WTC11 (cell line): ENCODE results near the gene ATP5ME. TPM values are rescaled to one million over a fixed set of nuclear protein-coding genes. Genes with fewer than 3 reads are reported as not detected.
"Not testable (repeated sequence)": the region's sequence is repeated elsewhere in the genome, so short reads cannot be mapped to it uniquely, and the experiment has no call there.

ENCODE experiments used
- ATAC-seq: fragments of 200-7000 bp; cut with Tn5 transposase; 2 replicates; pipeline ENCODE4 v1.10.0; 2021; ENCODE audit warnings: mild to moderate bottlenecking, moderate library complexity
- CTCF ChIA-PET: fragments of 300-600 bp; sonication (Branson Sonifier 250); formaldehyde crosslinking; loops from one replicate; lab custom pipeline; 2021; ENCODE audit warnings: antibody characterized with exemption; lab: Charles Lee
- POLR2A ChIA-PET: fragments of 350-600 bp; sonication (Branson Sonifier 250); formaldehyde crosslinking; loops from one replicate; lab custom pipeline; 2021; ENCODE audit warnings: antibody characterized with exemption; lab: Charles Lee
- DNase-seq: peaks from one replicate; pipeline ENCODE4 v3.0.0; 2021; ENCODE audit warnings: low spot score
- H3K27ac Mint-ChIP-seq: 2 replicates; pipeline ENCODE4 v1.8.0; 2021; ENCODE audit warnings: mixed read lengths
- H3K27me3 Mint-ChIP-seq: 2 replicates; pipeline ENCODE4 v1.8.0; 2021; ENCODE audit warnings: low read depth, mild to moderate bottlenecking, moderate library complexity, mixed read lengths
- H3K36me3 Mint-ChIP-seq: 2 replicates; pipeline ENCODE4 v1.8.0; 2021; ENCODE audit warnings: mixed read lengths
- H3K4me1 Mint-ChIP-seq: 2 replicates; pipeline ENCODE4 v1.8.0; 2022; ENCODE audit warnings: mixed read lengths
- H3K4me3 Mint-ChIP-seq: 2 replicates; pipeline ENCODE4 v1.8.0; 2021; ENCODE audit warnings: mild to moderate bottlenecking, moderate library complexity, mixed read lengths
- H3K9me3 Mint-ChIP-seq: 2 replicates; pipeline ENCODE4 v1.8.0; 2021; ENCODE audit warnings: mixed read lengths
- E2F5 ChIP-seq: sonication (generic); formaldehyde crosslinking; IDR thresholded peaks from 2 replicates; pipeline ENCODE4 v1.8.1; 2022; ENCODE audit warnings: mild to moderate bottlenecking, moderate library complexity, missing genetic modification reagents
- ESRRA ChIP-seq: sonication (generic); formaldehyde crosslinking; IDR thresholded peaks from 2 replicates; pipeline ENCODE4 v1.8.1; 2022; ENCODE audit warnings: mild to moderate bottlenecking, missing genetic modification reagents, borderline replicate concordance
- FOXJ3 ChIP-seq: sonication (generic); formaldehyde crosslinking; IDR thresholded peaks from 2 replicates; pipeline ENCODE4 v1.9.0; 2021; ENCODE audit warnings: missing genetic modification reagents, mild to moderate bottlenecking, borderline replicate concordance
- FOXP4 ChIP-seq: sonication (generic); formaldehyde crosslinking; IDR thresholded peaks from 2 replicates; pipeline ENCODE4 v1.8.0; 2022; ENCODE audit warnings: mild to moderate bottlenecking, missing genetic modification reagents
- MAX ChIP-seq: sonication (generic); formaldehyde crosslinking; IDR thresholded peaks from 2 replicates; pipeline ENCODE4 v1.8.0; 2022; ENCODE audit warnings: mild to moderate bottlenecking, missing genetic modification reagents
- MLX ChIP-seq: sonication (generic); formaldehyde crosslinking; IDR thresholded peaks from 2 replicates; pipeline ENCODE4 v1.8.1; 2023; ENCODE audit warnings: mild to moderate bottlenecking, missing genetic modification reagents, moderate library complexity
- NFE2L1 ChIP-seq: sonication (generic); formaldehyde crosslinking; IDR thresholded peaks from 2 replicates; pipeline ENCODE4 v1.8.1; 2023; ENCODE audit warnings: missing genetic modification reagents
- NR3C1 ChIP-seq: sonication (generic); formaldehyde crosslinking; conservative IDR thresholded peaks from 2 replicates; pipeline ENCODE4 v1.8.1; 2023; ENCODE audit warnings: low read depth, mild to moderate bottlenecking, missing genetic modification reagents
- PRDM15 ChIP-seq: sonication (generic); formaldehyde crosslinking; IDR thresholded peaks from 2 replicates; pipeline ENCODE4 v1.8.0; 2022; ENCODE audit warnings: missing genetic modification reagents
- TEAD4 ChIP-seq: sonication (generic); formaldehyde crosslinking; IDR thresholded peaks from 2 replicates; pipeline ENCODE4 v1.8.0; 2022; ENCODE audit warnings: mild to moderate bottlenecking, missing genetic modification reagents
- ZNF263 ChIP-seq: sonication (generic); formaldehyde crosslinking; IDR thresholded peaks from 2 replicates; pipeline ENCODE4 v1.8.1; 2022; ENCODE audit warnings: low read depth, mild to moderate bottlenecking, moderate library complexity, missing genetic modification reagents
- ZNF416 ChIP-seq: fragments of 250-450 bp; sonication (Bioruptor Pico); IDR thresholded peaks from 2 replicates; pipeline ENCODE4 v1.9.0; 2021; ENCODE audit warnings: mild to moderate bottlenecking, inconsistent platforms
- ZNF425 ChIP-seq: fragments of 250-450 bp; sonication (Bioruptor Pico); conservative IDR thresholded peaks from 2 replicates; pipeline ENCODE4 v1.9.0; 2021; ENCODE audit warnings: mild to moderate bottlenecking
- ZSCAN18 ChIP-seq: fragments of 250-450 bp; sonication (Bioruptor Pico); IDR thresholded peaks from 2 replicates; pipeline ENCODE4 v2.1.2; 2022; ENCODE audit warnings: mild to moderate bottlenecking, moderate library complexity
- total RNA-seq: library from RNA; stranded (reverse); gene quantifications from 3 replicates; pipeline ENCODE4 v1.2.3, GENCODE V29; 2021

Gene ATP5ME
- total RNA-seq, 1 experiment from 2014 or later: 468 TPM

- 0 out of 2 replicates have a peak, but pooled peaks cover 4% of the 10 kb centered on the region for H3K4me1 Mint-ChIP-seq
- ChIA-PET POLR2A (no interaction called here), CTCF (interaction anchor here (1.2 to 2.3 kb wide), 2 partner anchors 26 to 36 kb away, joined by 3 to 9 read pairs; partner anchors contain the start of genes ATP5ME and MYL5)
- peaks cover 9% of the 10 kb centered on the region for H3K9me3 Mint-ChIP-seq
- H3K36me3 Mint-ChIP-seq: no peaks in the 10 kb centered on the region
- DNase-seq (no peak), ATAC-seq (no peak)
- no peak for TF ChIP-seq FOXJ3 (CRISPR knock-in tag)
- no peak for TF ChIP-seq PRDM15 (CRISPR knock-in tag)
- H3K27ac Mint-ChIP-seq: no peak overlapping the region
- H3K27me3 Mint-ChIP-seq: peaks cover 3% of the 10 kb centered on the region; the same call in 1 of the 2 replicates
- H3K4me3 Mint-ChIP-seq: no peak overlapping the region
Measured at GRCh38 chr4:647481-647880, 26.6 kb downstream of the ATP5ME start.

- 0 out of 2 replicates have a peak, but pooled peaks cover 4% of the 10 kb centered on the region for H3K4me1 Mint-ChIP-seq
- ChIA-PET POLR2A (no interaction called here), CTCF (no interaction called here)
- H3K9me3 Mint-ChIP-seq: peaks cover 14% of the 10 kb centered on the region
- TF ChIP-seq NFE2L1: no peak
- TF ChIP-seq E2F5 (CRISPR knock-in tag): no peak
- TF ChIP-seq ZNF263 (CRISPR knock-in tag): no peak
- TF ChIP-seq NR3C1: no peak
- TF ChIP-seq ESRRA: no peak
- TF ChIP-seq ZNF425: no peak
- TF ChIP-seq TEAD4 (CRISPR knock-in tag): no peak
- TF ChIP-seq ZNF416 (CRISPR knock-in tag): no peak
- TF ChIP-seq MLX: no peak
- TF ChIP-seq FOXP4: no peak
- no peak for TF ChIP-seq ZSCAN18 (CRISPR knock-in tag)
- no peak for TF ChIP-seq MAX (CRISPR knock-in tag)
- DNase-seq: no peak
- no peaks in the 10 kb centered on the region for H3K36me3 Mint-ChIP-seq
- ATAC-seq: no peak
- no peak overlapping the region for H3K27ac Mint-ChIP-seq
- peaks cover 3% of the 10 kb centered on the region; the same call in 1 of the 2 replicates for H3K27me3 Mint-ChIP-seq
- H3K4me3 Mint-ChIP-seq: no peak overlapping the region
Measured at GRCh38 chr4:646460-646859, 27.6 kb downstream of the ATP5ME start.

- POLR2A ChIA-PET, ATAC-seq, H3K27ac Mint-ChIP-seq, H3K27me3 Mint-ChIP-seq, H3K4me1 Mint-ChIP-seq, H3K4me3 Mint-ChIP-seq, DNase-seq, H3K36me3 Mint-ChIP-seq: not testable (repeated sequence)
- CTCF ChIA-PET: interaction anchor here (0.9 to 1.4 kb wide), 2 partner anchors 31 to 41 kb away, joined by 3 read pairs; partner anchors contain the start of gene ATP5ME
- H3K9me3 Mint-ChIP-seq: peaks cover 26% of the 10 kb centered on the region
Measured at GRCh38 chr4:642366-642765, 31.7 kb downstream of the ATP5ME start.
